HG03108 (cell line): ENCODE measurements around the gene SIGLEC12.

Source experiments
- ATAC-seq: cut with Tn5 transposase; IDR thresholded peaks from one replicate; pipeline ENCODE4 v1.9.1; 2021; ENCODE audit warnings: moderate library complexity; ENCODE audit not compliant: unreplicated experiment

SIGLEC12 gene

GRCh38 chr19:51501594-51502263, at the start of gene SIGLEC12:
TSS of gene SIGLEC12 (minus strand) at chr19:51501800. CDS start at chr19:51501733, 67 bp downstream.
- no peak for ATAC-seq

DNA sequence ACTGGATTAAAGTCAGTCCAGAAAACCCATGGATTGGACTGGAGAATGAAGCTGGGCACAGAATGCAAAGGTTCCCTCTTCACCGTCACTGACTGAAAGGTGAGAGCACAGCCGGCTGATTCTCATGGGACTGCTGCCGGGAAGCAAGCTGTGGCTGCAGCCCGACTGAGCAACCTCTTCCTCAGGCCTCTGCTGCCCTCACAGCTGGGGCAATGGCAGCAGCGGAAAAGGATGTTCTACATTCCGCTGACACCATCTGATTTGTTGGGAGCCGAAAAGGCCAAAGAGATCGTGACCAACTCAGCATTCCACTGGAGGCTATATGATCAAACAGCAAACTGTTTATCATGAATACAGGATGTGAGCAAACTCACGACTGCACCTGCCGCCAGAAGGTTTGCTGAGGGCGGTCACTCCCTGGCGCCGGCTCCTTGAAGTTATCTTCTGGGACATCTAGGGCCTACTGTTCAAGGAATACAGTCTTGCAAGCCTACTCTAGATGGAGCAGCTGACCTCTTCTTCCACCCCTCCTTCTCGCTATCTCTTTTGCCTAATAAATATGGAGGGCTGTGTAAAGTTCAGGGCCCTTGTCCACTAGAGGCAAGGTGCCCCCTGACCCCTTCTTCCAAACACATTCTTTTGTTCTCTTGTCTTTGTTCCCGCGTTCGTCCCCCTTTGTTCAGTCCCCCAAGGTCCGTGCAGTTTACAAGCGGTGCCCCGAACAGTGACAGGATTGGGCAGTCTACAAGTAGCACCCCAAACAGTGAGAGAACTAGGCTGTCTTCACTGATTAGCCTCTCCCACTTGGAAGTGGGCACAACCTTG, 49.5 kb upstream of the SIGLEC12 start:
- ATAC-seq: no peak

GRCh38 chr19:51549533-51550324, 48.1 kb upstream of the SIGLEC12 start:
- no peak for ATAC-seq

DNA sequence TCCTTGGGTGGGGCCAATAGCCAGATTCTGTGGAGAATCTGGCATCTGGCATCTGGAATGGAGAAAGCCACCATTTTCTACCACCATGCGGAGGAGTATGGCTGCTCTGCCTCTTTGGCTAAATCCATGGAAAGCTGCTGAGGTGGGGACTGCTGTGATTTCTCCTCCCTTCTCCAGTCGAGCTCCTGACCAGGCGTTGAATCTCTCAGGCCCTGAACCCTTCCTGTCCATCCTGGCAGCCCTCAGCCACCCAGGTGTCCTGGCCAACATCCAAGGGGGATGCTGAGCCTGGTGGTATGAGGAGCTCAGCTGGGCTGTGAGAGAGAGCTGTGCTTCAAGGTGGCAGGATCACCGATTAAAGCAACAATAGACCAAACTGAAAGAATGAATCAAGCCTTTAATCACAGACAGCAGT, 47.3 kb upstream of the SIGLEC12 start:
- no peak for ATAC-seq

- ATAC-seq: no peak
These were observed 46.6 kb upstream of the SIGLEC12 start for GRCh38 chr19:51548213-51548651.

GRCh38 chr19:51547397-51548212, 46.0 kb upstream of the SIGLEC12 start:
- no peak for ATAC-seq

DNA sequence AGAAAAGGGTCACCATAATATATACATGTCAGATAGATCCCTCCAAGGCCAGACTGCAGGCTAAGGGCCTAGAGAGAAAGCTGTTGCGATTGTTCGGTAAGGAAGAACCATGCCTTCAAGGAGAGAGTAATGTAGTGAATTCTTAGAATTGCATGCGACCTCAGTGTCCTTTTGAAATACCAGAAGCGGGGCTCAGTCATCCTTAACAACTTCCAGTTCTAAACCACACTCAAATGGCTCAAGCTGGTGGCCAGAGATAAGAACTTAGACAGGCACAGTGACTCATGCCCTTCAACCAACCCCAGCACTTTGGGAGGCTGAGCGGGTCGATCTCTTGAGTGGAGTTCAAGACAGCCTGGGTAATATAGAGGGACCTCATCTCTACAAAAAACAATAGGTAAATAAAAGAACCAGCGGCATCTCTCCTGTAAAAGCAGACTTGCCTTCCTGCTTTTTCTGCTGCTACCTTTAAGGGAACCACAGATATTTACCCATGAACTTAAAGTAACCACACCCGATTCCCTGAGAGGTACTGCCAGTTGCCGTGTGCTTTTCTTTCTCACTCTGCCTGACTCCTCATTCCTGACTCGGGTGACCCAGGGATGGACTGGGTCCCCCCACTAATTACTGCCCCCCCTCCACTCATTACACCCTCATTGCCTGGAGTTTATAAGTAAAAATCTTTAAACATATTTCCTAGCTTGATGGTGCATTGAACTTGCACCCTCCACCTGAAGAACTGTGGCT, 45.2 kb upstream of the SIGLEC12 start:
- no peak for ATAC-seq

- ATAC-seq: no peak
These were observed 44.6 kb upstream of the SIGLEC12 start for GRCh38 chr19:51546107-51546649.

DNA sequence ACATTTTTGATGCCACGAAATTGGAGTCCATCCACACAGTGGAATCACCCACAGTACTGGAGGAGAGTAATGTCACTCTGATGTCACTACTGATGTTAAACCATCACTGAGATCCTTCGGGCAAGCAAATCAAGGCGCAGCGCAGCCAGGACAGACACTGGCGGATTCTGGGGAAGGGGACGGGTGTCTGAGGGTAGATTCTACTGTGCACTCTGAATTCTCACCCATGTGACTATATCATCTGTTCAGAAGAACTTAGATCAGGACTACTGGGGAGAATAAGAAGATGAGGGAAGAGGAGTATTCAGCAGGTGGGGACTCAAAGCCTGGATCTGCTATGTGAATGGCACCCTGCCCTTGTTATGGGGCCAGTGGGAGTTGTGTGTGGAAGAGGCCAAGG, 42.4 kb upstream of the SIGLEC12 start:
- no peak for ATAC-seq

GRCh38 chr19:51542699-51543098, 41.1 kb upstream of the SIGLEC12 start:
- ATAC-seq: no peak

- ATAC-seq: no peak
These were observed 40.1 kb upstream of the SIGLEC12 start for GRCh38 chr19:51541458-51542357.

- ATAC-seq: no peak
These were observed 38.3 kb upstream of the SIGLEC12 start for GRCh38 chr19:51539821-51540366.

GRCh38 chr19:51535535-51535934, 33.9 kb upstream of the SIGLEC12 start:
- ATAC-seq: no peak

- ATAC-seq: no peak
These were observed 30.0 kb upstream of the SIGLEC12 start, which contains the start of gene SIGLEC6 for GRCh38 chr19:51531349-51532315. TSS of gene SIGLEC6 (minus strand) at chr19:51531670. CDS start at chr19:51531648, 22 bp downstream.

DNA sequence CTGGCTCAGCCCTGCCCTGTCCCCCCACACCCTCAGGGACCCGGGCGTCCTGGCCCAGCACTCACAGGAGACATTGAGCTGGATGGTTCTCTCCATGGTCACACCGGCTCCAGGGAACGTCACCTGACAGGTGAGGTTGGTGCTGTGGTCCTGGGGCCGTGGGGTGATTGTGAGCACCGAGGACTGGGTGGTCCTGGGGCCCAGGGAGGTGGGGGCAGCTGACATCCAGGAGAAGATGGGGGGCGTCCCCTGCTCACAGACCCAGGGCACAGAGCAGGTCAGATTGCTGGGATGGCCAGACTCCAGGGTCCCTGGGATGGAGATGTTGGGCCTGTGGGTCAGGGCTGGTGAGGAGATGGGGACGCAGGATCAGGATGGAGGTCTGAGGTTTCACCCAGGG, 29.0 kb upstream of the SIGLEC12 start:
- no peak for ATAC-seq

GRCh38 chr19:51529301-51529700, 27.7 kb upstream of the SIGLEC12 start:
- no peak for ATAC-seq

GRCh38 chr19:51525651-51526050, 24.1 kb upstream of the SIGLEC12 start:
- no peak for ATAC-seq
